RWPE2 (cell line): ENCODE results near the gene DGKD.
A peak's percentile ranks its signal among the peaks of the same experiment; 100 is the strongest.

ENCODE experiments used
- ATAC-seq: fragments of 200-7000 bp; cut with Tn5 transposase; 3 replicates; pipeline ENCODE4 v1.9.1; 2021; ENCODE audit warnings: low read depth
- DNase-seq: peaks from one replicate; pipeline ENCODE4 v3.0.0-alpha.2; 2020; ENCODE audit warnings: low spot score
- H3K27ac ChIP-seq: fragments of 450-650 bp; 2 replicates; pipeline ENCODE4 v1.5.1; 2017; ENCODE audit warnings: mild to moderate bottlenecking; ENCODE audit not compliant: poor library complexity, severe bottlenecking
- H3K27me3 ChIP-seq: fragments of 250-450 bp; sonication (Bioruptor Pico); 2 replicates; pipeline ENCODE4 v1.5.1; 2021; ENCODE audit warnings: mild to moderate bottlenecking, moderate library complexity; ENCODE audit not compliant: insufficient read depth, poor library complexity, severe bottlenecking
- H3K36me3 ChIP-seq: fragments of 250-450 bp; sonication (Bioruptor Pico); 2 replicates; pipeline ENCODE4 v1.5.1; 2020; ENCODE audit warnings: low read depth, mild to moderate bottlenecking, moderate library complexity
- H3K4me1 ChIP-seq: fragments of 250-450 bp; sonication (Bioruptor Pico); 2 replicates; pipeline ENCODE4 v1.5.1; 2021; ENCODE audit warnings: mild to moderate bottlenecking, moderate library complexity; ENCODE audit not compliant: insufficient read depth, poor library complexity, severe bottlenecking
- H3K4me3 ChIP-seq: fragments of 250-450 bp; sonication (Bioruptor Pico); 2 replicates; pipeline ENCODE4 v1.5.1; 2021; ENCODE audit warnings: mild to moderate bottlenecking, moderate library complexity; ENCODE audit not compliant: severe bottlenecking
- H3K9me3 ChIP-seq: fragments of 250-450 bp; sonication (Bioruptor Pico); 2 replicates; pipeline ENCODE4 v1.5.1; 2021; ENCODE audit warnings: mild to moderate bottlenecking, moderate library complexity; ENCODE audit not compliant: severe bottlenecking
- TF ChIP-seq, protein P1 (sequence below): fragments of 450-650 bp; IDR thresholded peaks from one replicate; pipeline ENCODE4 v1.5.1; 2017; ENCODE audit warnings: mild to moderate bottlenecking, moderate library complexity; ENCODE audit not compliant: poor library complexity, severe bottlenecking

DGKD gene

GRCh38 chr2:233479616-233480489, 125.6 kb downstream of the DGKD start:
- TF ChIP-seq, protein P1, sequence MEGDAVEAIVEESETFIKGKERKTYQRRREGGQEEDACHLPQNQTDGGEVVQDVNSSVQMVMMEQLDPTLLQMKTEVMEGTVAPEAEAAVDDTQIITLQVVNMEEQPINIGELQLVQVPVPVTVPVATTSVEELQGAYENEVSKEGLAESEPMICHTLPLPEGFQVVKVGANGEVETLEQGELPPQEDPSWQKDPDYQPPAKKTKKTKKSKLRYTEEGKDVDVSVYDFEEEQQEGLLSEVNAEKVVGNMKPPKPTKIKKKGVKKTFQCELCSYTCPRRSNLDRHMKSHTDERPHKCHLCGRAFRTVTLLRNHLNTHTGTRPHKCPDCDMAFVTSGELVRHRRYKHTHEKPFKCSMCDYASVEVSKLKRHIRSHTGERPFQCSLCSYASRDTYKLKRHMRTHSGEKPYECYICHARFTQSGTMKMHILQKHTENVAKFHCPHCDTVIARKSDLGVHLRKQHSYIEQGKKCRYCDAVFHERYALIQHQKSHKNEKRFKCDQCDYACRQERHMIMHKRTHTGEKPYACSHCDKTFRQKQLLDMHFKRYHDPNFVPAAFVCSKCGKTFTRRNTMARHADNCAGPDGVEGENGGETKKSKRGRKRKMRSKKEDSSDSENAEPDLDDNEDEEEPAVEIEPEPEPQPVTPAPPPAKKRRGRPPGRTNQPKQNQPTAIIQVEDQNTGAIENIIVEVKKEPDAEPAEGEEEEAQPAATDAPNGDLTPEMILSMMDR, result no peak
- Histone ChIP-seq H3K9me3 (no peaks in the 10 kb centered on the region), H3K27me3 (no peaks in the 10 kb centered on the region), H3K4me3 (no peak overlapping the region), H3K4me1 (peaks cover 17% of the 10 kb centered on the region), H3K27ac (peak overlapping the region; percentile 100), H3K36me3 (peaks cover 45% of the 10 kb centered on the region)
- DNase-seq (no peak), ATAC-seq (no peak)

GRCh38 chr2:233480490-233481202, 126.4 kb downstream of the DGKD start:
- Histone ChIP-seq H3K36me3 (peaks cover 53% of the 10 kb centered on the region), H3K9me3 (no peaks in the 10 kb centered on the region), H3K4me3 (no peak overlapping the region), H3K27me3 (no peaks in the 10 kb centered on the region), H3K4me1 (peaks cover 17% of the 10 kb centered on the region), H3K27ac (peak overlapping the region; percentile 100)
- TF ChIP-seq, protein P1, result peak; percentile 40
- DNase-seq (no peak), ATAC-seq (peak; percentile 40)

DNA sequence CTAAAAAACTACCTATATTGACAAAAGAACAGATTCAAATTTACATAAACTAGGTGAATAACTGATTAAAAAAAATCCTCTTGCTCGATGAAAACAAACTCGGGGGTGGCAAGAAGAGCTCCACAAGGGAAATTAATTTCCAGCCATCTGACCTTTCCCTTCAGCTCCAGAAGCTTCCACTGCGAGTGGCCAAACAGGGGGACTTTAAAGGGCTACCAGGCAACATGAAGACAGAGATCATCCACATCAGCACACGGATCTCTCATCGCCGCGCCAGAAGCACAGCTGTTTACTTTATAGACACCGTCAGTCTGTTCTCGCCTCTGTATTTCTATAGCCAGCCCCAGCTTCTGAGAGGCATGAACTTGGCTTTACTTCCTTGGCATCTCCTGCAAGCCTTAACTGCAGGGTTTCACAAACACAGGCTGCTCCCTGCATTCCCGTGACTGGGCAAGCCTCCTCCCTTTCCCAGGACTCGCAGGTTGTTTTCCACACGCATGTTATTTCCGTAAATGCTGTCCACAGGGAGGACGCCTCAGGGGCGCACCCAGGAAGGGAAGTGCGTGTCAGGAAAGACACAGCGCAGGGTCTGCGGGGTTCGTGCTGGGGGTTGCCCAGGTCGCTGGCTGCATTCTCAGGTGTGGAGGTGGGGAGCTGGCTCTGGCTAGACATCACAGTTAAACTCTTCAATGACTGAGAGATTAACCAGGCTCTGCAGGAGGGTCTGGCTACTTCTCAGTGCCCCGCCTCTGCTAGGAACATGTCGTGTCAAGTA, 127.3 kb downstream of the DGKD start:
- ATAC-seq (peak; percentile 75), DNase-seq (no peak)
- no peaks in the 10 kb centered on the region for H3K9me3 ChIP-seq
- no peak overlapping the region for H3K4me3 ChIP-seq
- TF ChIP-seq, protein P1, result no peak
- H3K4me1 ChIP-seq, result peaks cover 24% of the 10 kb centered on the region
- H3K27ac ChIP-seq, result peak overlapping the region; percentile 100
- H3K36me3 ChIP-seq, result peaks cover 62% of the 10 kb centered on the region
- no peaks in the 10 kb centered on the region for H3K27me3 ChIP-seq

DNA sequence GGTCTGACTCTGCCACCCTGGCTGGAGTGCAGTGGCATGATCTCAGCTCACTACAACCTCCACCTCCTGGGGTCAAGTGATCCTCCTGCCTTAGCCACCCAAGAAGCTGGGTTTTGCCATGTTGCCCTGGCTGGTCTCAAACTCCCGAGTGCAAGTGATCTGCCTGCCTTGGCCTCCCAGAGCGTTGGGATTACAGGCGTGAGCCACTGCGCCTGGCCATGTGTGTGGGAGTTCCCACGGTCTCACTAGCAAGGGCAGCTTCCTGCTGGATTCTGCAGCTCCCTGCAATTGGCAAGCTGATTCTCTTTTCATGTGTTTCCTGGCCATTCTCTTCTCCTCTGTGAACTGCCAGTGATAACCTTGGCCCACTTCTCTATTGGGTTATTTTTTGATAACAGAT, 128.3 kb downstream of the DGKD start:
- H3K4me3 ChIP-seq, result no peak overlapping the region
- peaks cover 31% of the 10 kb centered on the region for H3K4me1 ChIP-seq
- no peaks in the 10 kb centered on the region for H3K27me3 ChIP-seq
- TF ChIP-seq, protein P1, result no peak
- H3K36me3 ChIP-seq, result peaks cover 66% of the 10 kb centered on the region
- no peak for DNase-seq
- ATAC-seq, result no peak
- no peaks in the 10 kb centered on the region for H3K9me3 ChIP-seq
- H3K27ac ChIP-seq, result peak overlapping the region; percentile 100
